K562 (cell line): ENCODE measurements around the gene VPS9D1. TPM values are rescaled to one million over a fixed set of nuclear protein-coding genes. Genes with fewer than 3 reads are reported as not detected.

ENCODE experiments used
- DDX20 ChIP-seq: fragments of 450-650 bp; IDR thresholded peaks from 2 replicates; pipeline ENCODE4 v1.6.1; 2016; ENCODE audit warnings: missing genetic modification characterization, low read depth, mild to moderate bottlenecking, missing compliant biosample characterization, moderate library complexity
- E2F4 ChIP-seq: sonication (generic); formaldehyde crosslinking; IDR thresholded peaks from 2 replicates; pipeline ENCODE4 v1.8.0; 2022; ENCODE audit warnings: mild to moderate bottlenecking, low read depth, missing genetic modification reagents
- ERF ChIP-seq: fragments of 450-650 bp; formaldehyde crosslinking; IDR thresholded peaks from 2 replicates; pipeline ENCODE4 v1.4.0; 2020; ENCODE audit warnings: mild to moderate bottlenecking, mixed read lengths
- FOXP4 ChIP-seq: sonication (generic); formaldehyde crosslinking; IDR thresholded peaks from 2 replicates; pipeline ENCODE4 v1.8.0; 2022; ENCODE audit warnings: mild to moderate bottlenecking, missing genetic modification reagents, borderline replicate concordance
- HSF4 ChIP-seq: fragments of 250-450 bp; sonication (Bioruptor Pico); IDR thresholded peaks from 2 replicates; pipeline ENCODE4 v2.1.2; 2022; ENCODE audit warnings: mild to moderate bottlenecking, moderate library complexity, borderline replicate concordance
- L3MBTL2 ChIP-seq: fragments of 450-650 bp; IDR thresholded peaks from 2 replicates; pipeline ENCODE4 v1.6.1; 2016; ENCODE audit warnings: mild to moderate bottlenecking, moderate library complexity
- MEF2D ChIP-seq: conservative IDR thresholded peaks from 2 replicates; pipeline ENCODE4 v1.6.1; 2016; ENCODE audit warnings: low read depth, missing genetic modification characterization, missing compliant biosample characterization
- NR1H2 ChIP-seq: sonication (generic); formaldehyde crosslinking; IDR thresholded peaks from 2 replicates; pipeline ENCODE4 v1.4.0; 2020; ENCODE audit warnings: mild to moderate bottlenecking, missing genetic modification reagents
- NR2F6 ChIP-seq: fragments of 450-650 bp; formaldehyde crosslinking; IDR thresholded peaks from 2 replicates; pipeline ENCODE4 v1.4.0; 2020; ENCODE audit warnings: mild to moderate bottlenecking
- PRPF4 ChIP-seq: fragments of 200-400 bp; formaldehyde crosslinking; IDR thresholded peaks from one replicate; pipeline ENCODE4 v1.6.1; 2017; ENCODE audit warnings: low read length, low read depth, mild to moderate bottlenecking; ENCODE audit not compliant: insufficient read depth, poor library complexity, severe bottlenecking
- SMAD1 ChIP-seq: fragments of 150-350 bp; IDR thresholded peaks from 2 replicates; pipeline ENCODE4 v1.6.1; 2014; ENCODE audit warnings: low read length, low read depth; ENCODE audit not compliant: partially characterized antibody
- ZC3H4 ChIP-seq: sonication (generic); formaldehyde crosslinking; IDR thresholded peaks from 2 replicates; pipeline ENCODE4 v1.9.0; 2021; ENCODE audit warnings: missing genetic modification reagents, borderline replicate concordance
- ZFP30 ChIP-seq: fragments of 250-450 bp; sonication (Bioruptor Pico); IDR thresholded peaks from 2 replicates; pipeline ENCODE4 v1.8.0; 2022; ENCODE audit warnings: moderate library complexity, mild to moderate bottlenecking, inconsistent platforms, borderline replicate concordance
- ZFX ChIP-seq: sonication (generic); formaldehyde crosslinking; IDR thresholded peaks from 2 replicates; pipeline ENCODE4 v1.8.0; 2022; ENCODE audit warnings: mild to moderate bottlenecking, missing genetic modification reagents, moderate library complexity
- ZNF134 ChIP-seq: fragments of 250-450 bp; sonication (Bioruptor Pico); conservative IDR thresholded peaks from 2 replicates; pipeline ENCODE4 v1.4.0; 2020
- ZNF174 ChIP-seq: fragments of 250-450 bp; sonication (Bioruptor Pico); IDR thresholded peaks from 2 replicates; pipeline ENCODE4 v1.4.0; 2020; ENCODE audit warnings: mild to moderate bottlenecking
- ZNF263 ChIP-seq: sonication (generic); formaldehyde crosslinking; IDR thresholded peaks from 2 replicates; pipeline ENCODE4 v1.8.0; 2022; ENCODE audit warnings: mild to moderate bottlenecking, missing genetic modification reagents, borderline replicate concordance
- polyA plus RNA-seq, 8 experiments: library from polyadenylated mRNA; depleted of rRNA in 4 of 8; stranded (reverse) in 5 of 8; unstranded in 3 of 8; fragments of >200 nt; fragmentation: Nextera tagmentation in 2 of 8; fragmentation: Illumina TruSeq in 1 of 8; extraction: Ambion mirVana in 2 of 8; extraction: Trizol in 1 of 8; gene quantifications; 2 replicates each; pipeline versions ENCODE4 v1.2.1 to v1.2.3, GENCODE V29; 2011 to 2014; ENCODE audit warnings: inconsistent platforms in 1 of 8, missing spikeins in 1 of 8
- total RNA-seq, 7 experiments: library from RNA; depleted of rRNA in 6 of 7; stranded (reverse); fragments of >200 nt in 6 of 7; fragmentation: Illumina TruSeq in 2 of 7; extraction: Trizol in 2 of 7; gene quantifications; 2 replicates each; pipeline versions ENCODE4 v1.2.1 to v1.2.3, GENCODE V29; 2011 to 2021; ENCODE audit warnings: low replicate concordance in 1 of 7
- TF ChIP-seq, protein P1 (sequence below): fragments of 250-450 bp; sonication (Bioruptor Pico); IDR thresholded peaks from 2 replicates; pipeline ENCODE4 v1.8.0; 2021; ENCODE audit warnings: mild to moderate bottlenecking, moderate library complexity
- TF ChIP-seq, protein P2 (sequence below): fragments of 450-650 bp; formaldehyde crosslinking; conservative IDR thresholded peaks from 2 replicates; pipeline ENCODE4 v1.4.0; 2022; ENCODE audit warnings: mild to moderate bottlenecking, missing genetic modification characterization
- TF ChIP-seq, protein P3 (sequence below): fragments of 250-450 bp; sonication (Bioruptor Pico); IDR thresholded peaks from 2 replicates; pipeline ENCODE4 v1.5.0; 2021

Gene VPS9D1
- total and polyA plus RNA-seq, 9 of the 15 experiments (the other 6 are each of a cell fraction or from before 2014, with no cell fraction given) = 0.33 to 3.1 (median 1.1) TPM

DNA sequence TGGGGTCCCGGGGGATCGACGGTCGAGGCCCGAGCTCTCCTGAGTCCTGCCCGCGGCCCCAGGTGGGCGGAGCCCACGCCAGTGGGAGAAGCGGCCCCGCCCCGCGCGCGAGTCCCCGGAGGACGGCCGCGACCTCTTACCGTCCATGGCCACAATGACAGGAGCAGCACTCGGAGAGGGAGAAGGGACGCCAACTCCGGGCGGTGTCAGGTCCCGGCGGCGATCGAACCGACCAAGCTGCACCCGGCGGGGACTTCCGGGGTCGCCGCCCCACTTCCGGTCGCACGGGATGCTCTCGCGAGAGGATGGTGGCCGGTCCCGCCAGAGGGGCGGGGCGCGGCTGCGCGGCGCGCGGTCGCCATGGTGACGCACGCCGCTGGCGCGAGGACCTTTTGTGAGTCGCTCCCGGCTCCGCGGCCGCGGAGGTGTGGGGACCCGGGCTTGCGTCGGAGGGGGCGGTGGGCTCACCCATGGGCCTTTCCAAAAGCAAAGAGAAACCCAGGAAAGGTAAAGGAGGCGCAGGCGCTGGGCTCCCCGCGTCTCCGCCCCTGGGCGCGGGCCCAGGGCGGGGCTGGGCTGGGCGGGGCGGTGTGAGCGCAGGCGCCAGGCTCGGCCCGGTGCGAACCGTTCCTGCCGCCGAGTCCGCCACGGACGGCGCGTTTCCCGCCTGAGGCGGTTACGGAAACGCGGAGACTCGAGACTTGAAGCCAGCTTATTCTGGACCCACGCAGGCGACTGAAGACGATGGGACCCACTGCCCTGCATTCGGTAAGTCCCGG is 63.1 kb downstream of the VPS9D1 start, which contains the start of the genes CHMP1A and SPATA33 (continued):
- TF ChIP-seq FOXP4 = no peak; the same call in 1 of the 2 replicates
- peak; percentile 95 for TF ChIP-seq L3MBTL2
- no peak for TF ChIP-seq SMAD1
- TF ChIP-seq, protein P1, sequence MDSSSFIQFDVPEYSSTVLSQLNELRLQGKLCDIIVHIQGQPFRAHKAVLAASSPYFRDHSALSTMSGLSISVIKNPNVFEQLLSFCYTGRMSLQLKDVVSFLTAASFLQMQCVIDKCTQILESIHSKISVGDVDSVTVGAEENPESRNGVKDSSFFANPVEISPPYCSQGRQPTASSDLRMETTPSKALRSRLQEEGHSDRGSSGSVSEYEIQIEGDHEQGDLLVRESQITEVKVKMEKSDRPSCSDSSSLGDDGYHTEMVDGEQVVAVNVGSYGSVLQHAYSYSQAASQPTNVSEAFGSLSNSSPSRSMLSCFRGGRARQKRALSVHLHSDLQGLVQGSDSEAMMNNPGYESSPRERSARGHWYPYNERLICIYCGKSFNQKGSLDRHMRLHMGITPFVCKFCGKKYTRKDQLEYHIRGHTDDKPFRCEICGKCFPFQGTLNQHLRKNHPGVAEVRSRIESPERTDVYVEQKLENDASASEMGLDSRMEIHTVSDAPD = no peak
- TF ChIP-seq ZNF134 (CRISPR knock-in tag) = no peak
- TF ChIP-seq E2F4 (CRISPR knock-in tag) = peak; percentile 76; the same call in 1 of the 2 replicates
- no peak for TF ChIP-seq NR1H2
- TF ChIP-seq DDX20 (tag) = no peak
- TF ChIP-seq, protein P2, sequence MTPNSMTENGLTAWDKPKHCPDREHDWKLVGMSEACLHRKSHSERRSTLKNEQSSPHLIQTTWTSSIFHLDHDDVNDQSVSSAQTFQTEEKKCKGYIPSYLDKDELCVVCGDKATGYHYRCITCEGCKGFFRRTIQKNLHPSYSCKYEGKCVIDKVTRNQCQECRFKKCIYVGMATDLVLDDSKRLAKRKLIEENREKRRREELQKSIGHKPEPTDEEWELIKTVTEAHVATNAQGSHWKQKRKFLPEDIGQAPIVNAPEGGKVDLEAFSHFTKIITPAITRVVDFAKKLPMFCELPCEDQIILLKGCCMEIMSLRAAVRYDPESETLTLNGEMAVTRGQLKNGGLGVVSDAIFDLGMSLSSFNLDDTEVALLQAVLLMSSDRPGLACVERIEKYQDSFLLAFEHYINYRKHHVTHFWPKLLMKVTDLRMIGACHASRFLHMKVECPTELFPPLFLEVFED (CRISPR knock-in tag) = no peak
- peak; percentile 79 for TF ChIP-seq ERF (CRISPR knock-in tag)
- TF ChIP-seq MEF2D (tag) = no peak
- no peak for TF ChIP-seq ZFP30
- TF ChIP-seq ZFX (CRISPR knock-in tag) = peak; percentile 73
- no peak for TF ChIP-seq HSF4 (CRISPR knock-in tag)
- TF ChIP-seq NR2F6 (CRISPR knock-in tag) = no peak
- TF ChIP-seq, protein P3, sequence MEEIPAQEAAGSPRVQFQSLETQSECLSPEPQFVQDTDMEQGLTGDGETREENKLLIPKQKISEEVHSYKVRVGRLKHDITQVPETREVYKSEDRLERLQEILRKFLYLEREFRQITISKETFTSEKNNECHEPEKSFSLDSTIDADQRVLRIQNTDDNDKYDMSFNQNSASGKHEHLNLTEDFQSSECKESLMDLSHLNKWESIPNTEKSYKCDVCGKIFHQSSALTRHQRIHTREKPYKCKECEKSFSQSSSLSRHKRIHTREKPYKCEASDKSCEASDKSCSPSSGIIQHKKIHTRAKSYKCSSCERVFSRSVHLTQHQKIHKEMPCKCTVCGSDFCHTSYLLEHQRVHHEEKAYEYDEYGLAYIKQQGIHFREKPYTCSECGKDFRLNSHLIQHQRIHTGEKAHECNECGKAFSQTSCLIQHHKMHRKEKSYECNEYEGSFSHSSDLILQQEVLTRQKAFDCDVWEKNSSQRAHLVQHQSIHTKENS = no peak
- no peak for TF ChIP-seq ZC3H4 (CRISPR knock-in tag)
- no peak for TF ChIP-seq ZNF174
- TF ChIP-seq ZNF263 = no peak; the same call in 1 of the 2 replicates
- no peak for TF ChIP-seq PRPF4
